ENCODE results near the gene KAT2A.

KAT2A gene

DNA sequence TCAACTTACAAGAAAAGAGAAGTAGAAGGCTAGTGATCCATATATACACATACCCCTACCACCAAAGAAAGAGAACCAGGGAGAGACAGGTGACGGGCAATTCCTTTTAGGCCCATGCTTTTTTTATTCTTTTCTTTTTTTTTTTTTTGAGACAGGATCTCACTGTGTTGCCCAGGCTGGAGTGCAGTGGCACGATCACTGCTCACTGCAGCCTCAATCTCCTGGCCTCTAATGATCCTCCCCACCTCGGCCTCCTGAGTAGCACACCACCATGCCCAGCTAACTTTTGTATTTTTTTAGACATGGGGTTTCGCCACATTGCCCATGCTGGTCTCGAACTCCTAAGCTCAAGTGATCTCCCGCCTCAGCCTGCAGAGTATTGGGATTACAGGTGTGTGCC, 6.2 kb upstream of the KAT2A start:
- Histone ChIP-seq H3K4me3 (replicated peaks; ENCODE audit: low read depth, low read length) (no peak overlapping the region), H3K36me3 (ENCODE audit: control insufficient read depth, insufficient read depth, low read length) (peaks cover 37% of the 10 kb centered on the region), H3K27me3 (replicated peaks; ENCODE audit: control insufficient read depth, insufficient read depth, low read length) (no peaks in the 10 kb centered on the region)
- no peak for DNase-seq (ENCODE audit: extremely low read depth, insufficient read length)
- TF ChIP-seq, protein P1, sequence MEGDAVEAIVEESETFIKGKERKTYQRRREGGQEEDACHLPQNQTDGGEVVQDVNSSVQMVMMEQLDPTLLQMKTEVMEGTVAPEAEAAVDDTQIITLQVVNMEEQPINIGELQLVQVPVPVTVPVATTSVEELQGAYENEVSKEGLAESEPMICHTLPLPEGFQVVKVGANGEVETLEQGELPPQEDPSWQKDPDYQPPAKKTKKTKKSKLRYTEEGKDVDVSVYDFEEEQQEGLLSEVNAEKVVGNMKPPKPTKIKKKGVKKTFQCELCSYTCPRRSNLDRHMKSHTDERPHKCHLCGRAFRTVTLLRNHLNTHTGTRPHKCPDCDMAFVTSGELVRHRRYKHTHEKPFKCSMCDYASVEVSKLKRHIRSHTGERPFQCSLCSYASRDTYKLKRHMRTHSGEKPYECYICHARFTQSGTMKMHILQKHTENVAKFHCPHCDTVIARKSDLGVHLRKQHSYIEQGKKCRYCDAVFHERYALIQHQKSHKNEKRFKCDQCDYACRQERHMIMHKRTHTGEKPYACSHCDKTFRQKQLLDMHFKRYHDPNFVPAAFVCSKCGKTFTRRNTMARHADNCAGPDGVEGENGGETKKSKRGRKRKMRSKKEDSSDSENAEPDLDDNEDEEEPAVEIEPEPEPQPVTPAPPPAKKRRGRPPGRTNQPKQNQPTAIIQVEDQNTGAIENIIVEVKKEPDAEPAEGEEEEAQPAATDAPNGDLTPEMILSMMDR (IDR thresholded peaks at IDR 0.05; ENCODE audit: insufficient read depth, low read length, poor library complexity, severe bottlenecking), result no peak

DNA sequence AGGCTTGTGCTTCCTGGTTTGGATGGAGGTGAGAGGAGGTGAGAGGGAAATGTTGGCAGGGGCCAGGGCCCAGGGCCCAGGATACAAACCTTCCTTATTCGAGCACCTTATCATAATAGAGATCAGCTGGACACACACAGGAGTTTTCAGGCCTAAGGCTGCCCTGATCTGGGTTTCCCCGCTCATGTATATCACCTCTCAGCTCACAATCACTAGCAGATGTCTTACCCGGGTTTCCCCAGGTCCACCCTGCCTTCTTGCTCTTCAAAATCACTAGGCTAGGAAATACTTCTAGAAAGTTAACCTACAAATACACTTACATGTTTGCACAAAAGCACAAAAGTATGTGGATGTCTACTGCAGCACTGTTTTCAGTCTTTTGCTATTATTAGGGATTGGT, 5.7 kb upstream of the KAT2A start:
- Histone ChIP-seq H3K36me3 (ENCODE audit: control insufficient read depth, insufficient read depth, low read length) (peaks cover 37% of the 10 kb centered on the region), H3K27me3 (replicated peaks; ENCODE audit: control insufficient read depth, insufficient read depth, low read length) (no peaks in the 10 kb centered on the region), H3K4me3 (replicated peaks; ENCODE audit: low read depth, low read length) (no peak overlapping the region)
- DNase-seq (ENCODE audit: extremely low read depth, insufficient read length), result no peak
- TF ChIP-seq, protein P1 (IDR thresholded peaks at IDR 0.05; ENCODE audit: insufficient read depth, low read length, poor library complexity, severe bottlenecking), result no peak

DNA sequence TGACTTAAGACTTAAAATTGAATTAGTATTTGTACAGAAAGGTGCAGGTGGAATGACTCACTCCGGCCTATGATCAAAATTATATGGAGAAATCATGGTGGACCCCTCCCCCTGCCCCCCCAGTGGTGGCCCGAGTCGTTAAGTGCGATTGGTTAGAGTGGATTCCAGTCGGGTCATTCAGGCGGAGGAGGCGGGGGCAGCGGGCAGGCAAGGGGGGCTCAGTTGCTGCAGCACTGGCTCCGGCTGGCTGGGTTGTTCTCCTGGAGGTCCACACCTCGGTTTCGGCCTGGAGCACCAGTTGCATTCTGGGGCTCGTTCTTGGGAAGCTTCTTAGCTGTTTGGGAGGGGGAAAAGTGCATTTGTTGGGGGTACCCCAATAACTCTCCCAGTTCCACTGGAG, 4.4 kb upstream of the KAT2A start:
- no peak for DNase-seq (ENCODE audit: extremely low read depth, insufficient read length)
- Histone ChIP-seq H3K4me3 (replicated peaks; ENCODE audit: low read depth, low read length) (no peak overlapping the region), H3K27me3 (replicated peaks; ENCODE audit: control insufficient read depth, insufficient read depth, low read length) (no peaks in the 10 kb centered on the region), H3K36me3 (ENCODE audit: control insufficient read depth, insufficient read depth, low read length) (peaks cover 34% of the 10 kb centered on the region)
- TF ChIP-seq, protein P1 (IDR thresholded peaks at IDR 0.05; ENCODE audit: insufficient read depth, low read length, poor library complexity, severe bottlenecking), result no peak

DNA sequence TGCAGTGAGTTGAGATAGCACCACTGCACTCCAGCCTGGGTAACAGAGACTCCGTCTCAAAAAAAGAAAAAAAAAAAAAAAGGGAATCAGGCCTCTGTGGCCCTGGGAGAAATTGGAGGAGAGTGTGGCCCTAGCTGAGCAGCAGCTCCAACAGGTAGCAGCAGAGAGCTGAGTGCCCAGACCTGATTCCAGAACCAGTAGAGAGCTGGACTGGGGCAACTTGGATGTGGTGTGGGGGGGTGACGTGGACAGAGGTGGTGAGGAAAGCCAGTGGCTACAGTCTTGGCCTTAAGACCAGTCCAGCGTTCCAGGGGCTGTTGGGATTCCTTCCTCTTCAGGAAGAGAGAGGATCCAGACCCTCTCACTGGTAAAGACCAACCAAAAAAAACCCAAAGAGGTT, 3.1 kb upstream of the KAT2A start:
- no peak for DNase-seq (ENCODE audit: extremely low read depth, insufficient read length)
- no peaks in the 10 kb centered on the region for H3K27me3 ChIP-seq (replicated peaks; ENCODE audit: control insufficient read depth, insufficient read depth, low read length)
- H3K4me3 ChIP-seq (replicated peaks; ENCODE audit: low read depth, low read length), result no peak overlapping the region
- TF ChIP-seq, protein P1 (IDR thresholded peaks at IDR 0.05; ENCODE audit: insufficient read depth, low read length, poor library complexity, severe bottlenecking), result no peak
- peaks cover 22% of the 10 kb centered on the region for H3K36me3 ChIP-seq (ENCODE audit: control insufficient read depth, insufficient read depth, low read length)

DNA sequence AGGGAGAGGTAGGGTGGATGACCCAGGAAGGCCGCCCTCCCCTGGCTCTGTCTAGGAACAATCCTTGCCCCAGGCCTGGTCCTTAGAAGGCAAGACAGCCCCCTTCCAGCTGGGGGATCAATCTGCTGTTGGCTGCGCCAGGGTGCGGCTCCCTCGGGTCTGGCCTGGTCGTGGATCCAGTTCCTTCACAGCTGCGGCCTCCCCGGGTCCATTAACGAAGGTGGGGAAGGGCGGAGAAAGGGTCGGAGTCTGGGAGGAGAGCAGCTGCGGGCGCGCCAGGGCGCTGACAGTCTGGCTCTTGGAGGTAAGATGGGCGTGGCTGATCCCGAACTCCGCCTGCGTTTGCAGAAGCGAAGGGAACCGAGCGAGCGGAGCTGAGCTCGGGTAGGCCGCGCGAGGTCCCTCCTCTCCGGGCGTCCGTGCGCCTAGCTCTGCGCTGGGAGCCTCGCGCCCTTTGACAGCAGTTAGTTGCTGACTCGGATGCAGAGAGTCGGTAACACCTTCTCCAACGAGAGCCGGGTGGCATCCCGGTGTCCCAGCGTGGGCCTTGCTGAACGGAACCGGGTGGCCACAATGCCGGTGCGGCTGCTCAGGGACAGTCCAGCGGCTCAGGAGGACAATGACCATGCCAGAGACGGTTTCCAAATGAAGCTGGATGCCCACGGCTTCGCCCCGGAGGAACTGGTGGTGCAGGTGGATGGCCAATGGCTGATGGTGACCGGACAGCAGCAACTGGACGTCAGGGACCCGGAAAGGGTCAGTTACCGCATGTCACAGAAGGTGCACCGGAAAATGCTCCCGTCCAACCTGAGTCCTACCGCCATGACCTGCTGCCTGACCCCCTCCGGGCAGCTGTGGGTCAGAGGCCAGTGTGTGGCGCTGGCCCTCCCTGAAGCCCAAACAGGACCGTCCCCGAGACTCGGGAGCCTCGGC, 1.5 kb upstream of the KAT2A start, which contains the start of gene HSPB9:
HSPB9 (plus strand) TSS at position 434 of the 933 bp plus-strand sequence; CDS start at position 481, 47 bp downstream.
- TF ChIP-seq, protein P1 (IDR thresholded peaks at IDR 0.05; ENCODE audit: insufficient read depth, low read length, poor library complexity, severe bottlenecking), result no peak
- peaks cover 15% of the 10 kb centered on the region for H3K36me3 ChIP-seq (ENCODE audit: control insufficient read depth, insufficient read depth, low read length)
- H3K27me3 ChIP-seq (replicated peaks; ENCODE audit: control insufficient read depth, insufficient read depth, low read length), result no peaks in the 10 kb centered on the region
- no peak for DNase-seq (ENCODE audit: extremely low read depth, insufficient read length)
- no peak within 1 kb of the TSS for H3K4me3 ChIP-seq (replicated peaks; ENCODE audit: low read depth, low read length)

Measured in GM06990 (cell line).